ENCODE data around the gene ARFGAP1.
"Not testable (repeated sequence)": the region's sequence is repeated elsewhere in the genome, so short reads cannot be mapped to it uniquely, and the experiment has no call there.

The ARFGAP1 gene

GRCh38 chr20:63328026-63328700 is 55.5 kb downstream of the ARFGAP1 start:
- no peak for DNase-seq (ENCODE audit: low read depth, low spot score)
- H3K27ac ChIP-seq = no peak overlapping the region

GRCh38 chr20:63328718-63329275 is 56.2 kb downstream of the ARFGAP1 start:
- DNase-seq (ENCODE audit: low read depth, low spot score) = no peak
- no peak overlapping the region for H3K27ac ChIP-seq

- no peak overlapping the region for H3K27ac ChIP-seq
- DNase-seq (ENCODE audit: low read depth, low spot score) = no peak
These were observed 56.9 kb downstream of the ARFGAP1 start for GRCh38 chr20:63329331-63330083.

- no peak for DNase-seq (ENCODE audit: low read depth, low spot score)
- H3K27ac ChIP-seq = no peak overlapping the region
These were observed 57.6 kb downstream of the ARFGAP1 start for GRCh38 chr20:63330084-63330760.

- no peak overlapping the region for H3K27ac ChIP-seq
- DNase-seq (ENCODE audit: low read depth, low spot score) = no peak
These were observed 58.3 kb downstream of the ARFGAP1 start for GRCh38 chr20:63330940-63331339.

GRCh38 chr20:63331741-63332400 is 59.3 kb downstream of the ARFGAP1 start:
- DNase-seq (ENCODE audit: low read depth, low spot score) = no peak
- no peak overlapping the region for H3K27ac ChIP-seq

- no peak overlapping the region for H3K27ac ChIP-seq
These were observed 60.1 kb downstream of the ARFGAP1 start for GRCh38 chr20:63332488-63333240.

GRCh38 chr20:63333241-63333836 is 60.7 kb downstream of the ARFGAP1 start:
- DNase-seq (ENCODE audit: low read depth, low spot score) = no peak
- H3K27ac ChIP-seq = no peak overlapping the region

More at GRCh38 chr20:63332488-63333240, 60.1 kb downstream of the ARFGAP1 start:
- DNase-seq (ENCODE audit: low read depth, low spot score) = no peak

GRCh38 chr20:63334356-63334755 is 61.7 kb downstream of the ARFGAP1 start:
- no peak overlapping the region for H3K27ac ChIP-seq
- no peak for DNase-seq (ENCODE audit: low read depth, low spot score)

GRCh38 chr20:63335060-63335459 is 62.4 kb downstream of the ARFGAP1 start:
- not testable (repeated sequence) for H3K27ac ChIP-seq; DNase-seq (ENCODE audit: low read depth, low spot score)

GRCh38 chr20:63335711-63336110 is 63.1 kb downstream of the ARFGAP1 start:
- H3K27ac ChIP-seq = no peak overlapping the region
- no peak for DNase-seq (ENCODE audit: low read depth, low spot score)

GRCh38 chr20:63336232-63336752 is 63.7 kb downstream of the ARFGAP1 start:
- no peak for DNase-seq (ENCODE audit: low read depth, low spot score)
- no peak overlapping the region for H3K27ac ChIP-seq

GRCh38 chr20:63337786-63338420 is 65.3 kb downstream of the ARFGAP1 start:
- no peak overlapping the region for H3K27ac ChIP-seq
- no peak for DNase-seq (ENCODE audit: low read depth, low spot score)

Data from epithelial cell of prostate (primary cell).